Stimulated activated CD8-positive, alpha-beta memory T cell treated with anti-CD3 and anti-CD28 coated beads, Interleukin-12 subunit alpha, Interleukin-12 subunit beta, amount 100 ng/mL, for 24 hours (primary cell): Measurements from ENCODE around the gene SAT1.
A peak's percentile ranks its signal among the peaks of the same experiment; 100 is the strongest.
"Not testable (repeated sequence)": the region's sequence is repeated elsewhere in the genome, so short reads cannot be mapped to it uniquely, and the experiment has no call there.

ENCODE experiments used
- DNase-seq: peaks from one replicate; pipeline ENCODE4 v3.0.0-alpha.2; 2020; ENCODE audit errors: extremely low read depth

The SAT1 gene

DNA sequence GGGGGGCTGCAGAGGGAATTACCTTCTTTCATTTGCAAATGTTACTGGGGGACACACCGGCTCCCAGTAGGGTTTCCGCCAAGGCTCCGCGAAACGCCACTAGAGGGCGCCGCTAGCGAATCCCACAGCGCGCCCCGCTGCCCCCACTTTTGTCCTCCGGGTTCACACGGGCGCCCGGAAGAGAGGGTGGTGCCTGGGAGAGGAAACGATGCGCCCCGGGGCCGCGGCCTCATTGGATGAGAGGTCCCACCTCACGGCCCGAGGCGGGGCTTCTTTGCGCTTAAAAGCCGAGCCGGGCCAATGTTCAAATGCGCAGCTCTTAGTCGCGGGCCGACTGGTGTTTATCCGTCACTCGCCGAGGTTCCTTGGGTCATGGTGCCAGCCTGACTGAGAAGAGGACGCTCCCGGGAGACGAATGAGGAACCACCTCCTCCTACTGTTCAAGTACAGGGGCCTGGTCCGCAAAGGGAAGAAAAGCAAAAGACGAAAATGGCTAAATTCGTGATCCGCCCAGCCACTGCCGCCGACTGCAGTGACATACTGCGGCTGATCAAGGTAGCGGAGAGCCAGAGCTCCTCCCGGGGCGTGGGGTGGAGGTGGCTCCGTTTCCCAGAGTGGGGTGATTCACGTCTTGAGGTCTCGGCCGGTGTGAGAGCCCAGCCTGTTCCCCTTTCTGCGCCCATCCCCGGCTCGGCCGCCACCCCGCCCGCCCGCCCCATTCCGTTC lies at the start of gene SAT1:
TSS of gene SAT1 (plus strand) at position 311 of the 726 bp plus-strand sequence. CDS start at position 490, 179 bp downstream.
- peak; percentile 74 for DNase-seq

DNA sequence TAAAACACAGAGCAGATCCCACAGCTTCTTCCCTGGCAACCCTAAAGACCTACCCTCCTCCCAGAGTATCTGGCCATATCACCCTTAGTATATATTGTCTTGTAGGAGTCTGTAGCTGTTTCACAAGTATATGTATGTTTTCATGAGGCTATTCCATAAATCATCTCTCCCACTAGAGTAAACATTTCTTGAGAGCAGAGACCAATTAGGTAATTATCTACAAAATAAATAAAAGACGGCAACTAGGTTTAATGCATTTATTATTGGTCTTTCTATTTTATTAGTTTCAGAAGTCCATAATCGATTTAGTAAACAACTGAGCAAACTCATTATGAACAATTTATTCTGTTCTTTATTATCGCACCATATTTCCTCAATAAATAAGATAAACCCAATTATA lies 46.9 kb upstream of the SAT1 start:
- DNase-seq: no peak

DNA sequence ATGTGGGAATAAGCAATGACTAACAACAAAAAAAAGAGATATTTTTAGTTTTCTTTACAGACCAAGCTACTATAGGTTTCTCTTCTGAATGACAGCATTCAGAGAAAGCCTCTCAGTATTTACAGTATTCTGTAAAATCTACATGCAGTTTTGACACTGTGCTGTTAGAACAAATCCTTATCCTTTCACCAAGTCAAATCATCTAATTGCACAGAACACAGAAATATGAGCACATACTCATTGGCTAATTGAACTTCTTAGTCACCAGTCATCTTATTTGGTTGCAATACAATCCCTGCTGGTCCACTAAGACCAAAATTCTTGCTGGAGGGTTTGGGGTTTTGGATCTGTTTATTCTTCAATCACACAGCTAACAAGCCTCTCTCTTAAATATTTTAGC lies 45.6 kb upstream of the SAT1 start:
- DNase-seq: no peak

DNA sequence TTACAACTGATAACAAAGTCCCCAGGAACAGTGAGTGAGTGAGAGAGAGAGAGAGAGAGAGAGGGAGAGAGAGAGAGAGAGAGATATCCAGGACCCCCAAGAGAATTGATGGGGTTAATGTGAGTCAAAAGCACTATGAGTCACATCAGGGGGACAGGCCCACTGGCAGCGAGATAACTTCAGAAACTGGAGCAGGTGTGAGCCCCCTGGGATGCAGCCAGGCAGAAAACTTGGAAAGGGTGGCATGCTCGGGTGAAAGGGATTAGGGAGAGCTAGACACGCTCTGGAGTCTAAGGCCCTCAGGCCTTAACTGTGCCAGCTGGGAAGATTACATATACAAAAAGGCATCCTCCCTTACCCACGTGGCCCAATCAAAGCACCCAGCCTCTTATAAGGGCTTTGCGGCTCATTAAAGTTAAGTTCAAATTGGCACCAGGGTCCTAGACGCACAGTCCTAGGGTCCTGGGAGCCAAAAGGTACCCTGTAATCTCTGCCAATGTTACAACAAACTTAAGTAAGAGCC lies 40.7 kb upstream of the SAT1 start:
- no peak for DNase-seq

DNA sequence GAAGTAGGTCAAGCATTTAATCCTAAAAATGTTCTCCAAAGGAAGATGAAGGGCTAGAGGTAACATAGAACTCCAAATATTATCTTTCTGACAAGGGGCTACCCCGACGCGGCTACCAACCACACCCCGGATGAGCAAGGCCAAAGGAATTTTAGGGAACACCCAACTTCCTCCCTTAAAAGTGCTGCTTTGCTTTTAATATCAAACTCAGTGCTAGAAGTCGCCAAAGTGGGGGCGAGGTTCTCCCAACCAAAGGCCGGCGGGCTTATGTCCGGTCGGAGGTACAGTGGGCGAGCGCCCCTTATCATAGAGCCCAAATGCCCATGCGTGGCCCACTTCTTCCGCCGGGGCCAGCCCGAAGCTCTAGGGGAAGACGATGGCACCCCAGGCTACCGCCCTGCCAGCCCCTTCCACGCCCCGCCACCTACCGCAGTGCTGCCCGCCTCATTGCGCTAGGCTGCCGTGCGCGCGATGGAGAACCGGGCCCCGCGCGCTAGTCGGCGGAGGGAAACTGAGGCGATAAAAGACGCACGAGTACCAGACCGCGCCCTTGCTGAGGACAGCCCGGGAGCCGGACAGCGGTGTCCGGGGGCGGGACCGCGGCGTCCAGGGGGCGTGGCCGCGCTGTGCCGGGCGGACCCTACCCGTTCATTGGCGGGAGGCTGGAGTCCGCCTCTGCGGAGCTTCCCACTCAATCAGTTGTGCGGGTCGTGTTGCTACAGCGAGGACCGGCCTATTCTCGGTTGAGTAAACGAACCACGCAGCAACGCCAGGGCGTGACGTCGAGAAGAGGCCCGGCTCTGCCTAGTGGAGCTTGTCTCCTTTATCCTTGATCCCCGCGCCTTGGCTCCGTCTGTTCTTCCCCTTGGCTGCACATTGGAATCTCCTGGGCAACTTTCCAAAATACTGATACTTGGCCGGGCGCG lies 40.0 kb upstream of the SAT1 start, which contains the start of gene ACOT9:
TSS of gene ACOT9 (minus strand) at position 580 of the 926 bp plus-strand sequence. CDS start at position 448, 132 bp downstream.
- DNase-seq: peak; percentile 30

DNA sequence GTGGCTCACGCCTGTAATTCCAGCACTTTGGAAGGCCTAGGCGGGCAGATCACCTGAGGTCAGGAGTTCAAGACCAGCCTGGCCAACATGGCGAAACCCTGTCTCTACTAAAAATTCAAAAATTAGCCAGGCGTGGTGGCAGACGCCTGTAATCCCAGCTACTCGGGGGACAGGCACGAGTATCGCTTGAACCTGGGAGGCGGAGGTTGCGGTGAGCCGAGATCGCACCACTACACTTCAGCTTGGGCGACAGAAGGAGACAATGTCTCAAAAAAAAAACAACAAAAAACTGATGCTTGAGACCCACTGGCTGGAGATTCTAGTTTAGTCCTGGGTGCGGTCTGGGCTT lies 39.4 kb upstream of the SAT1 start:
- not testable (repeated sequence) for DNase-seq

DNA sequence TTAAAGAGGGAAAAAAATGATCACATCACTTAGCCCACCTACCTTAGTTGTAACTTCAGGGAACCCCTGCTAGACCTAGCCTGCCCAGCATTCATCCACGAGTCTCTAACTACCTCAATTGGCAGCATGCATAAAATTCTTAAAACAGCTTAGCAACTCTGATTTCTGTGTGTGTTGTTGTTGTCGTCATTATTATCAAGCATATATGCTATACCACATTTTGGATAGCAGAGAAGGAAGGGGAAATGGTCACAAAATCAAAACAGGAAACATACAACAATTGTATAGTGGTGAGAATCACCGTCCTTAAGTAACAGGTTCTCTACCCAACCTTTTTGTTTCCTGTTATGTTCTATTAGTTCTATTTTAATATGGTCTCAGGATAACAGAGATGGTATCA lies 37.2 kb upstream of the SAT1 start:
- no peak for DNase-seq

DNA sequence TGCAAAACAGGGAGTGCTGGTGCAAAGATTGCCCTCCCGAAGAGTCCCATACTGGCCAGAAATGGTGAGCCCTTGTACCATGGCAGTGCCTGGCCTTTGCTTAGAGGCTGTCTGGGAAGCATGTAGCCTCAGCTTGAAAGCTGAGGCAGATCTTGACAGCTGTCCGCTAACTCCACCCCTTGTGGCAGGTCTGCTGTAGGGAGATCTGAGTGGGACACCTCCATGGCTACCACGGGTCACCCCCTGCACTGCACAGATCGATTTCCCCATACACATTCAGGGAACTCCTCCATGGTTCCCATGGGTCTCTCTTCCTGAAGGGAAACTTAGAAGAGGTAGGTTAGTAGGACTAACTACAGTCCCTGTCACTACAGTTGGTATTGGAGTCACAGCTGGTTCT lies 33.8 kb upstream of the SAT1 start:
- DNase-seq: no peak

DNA sequence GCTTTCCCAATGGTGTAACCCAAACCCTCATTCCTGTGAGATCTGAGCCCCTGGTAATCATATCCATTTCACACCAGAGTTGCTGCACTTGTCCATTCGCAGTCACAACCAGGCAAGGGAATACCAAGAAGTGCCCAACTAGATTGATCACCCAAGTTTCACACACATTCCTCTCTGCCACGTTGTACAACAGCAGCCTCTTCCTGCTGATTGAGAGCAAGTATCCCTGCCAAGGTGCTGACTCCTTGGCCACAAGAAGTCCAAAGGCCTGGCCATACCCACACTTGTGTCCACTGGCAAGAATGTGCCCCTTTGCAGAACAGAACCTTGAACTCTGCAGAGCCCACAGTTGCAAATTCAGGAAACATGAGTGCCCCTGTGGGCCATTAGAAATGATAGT lies 33.4 kb upstream of the SAT1 start:
- DNase-seq: no peak

DNA sequence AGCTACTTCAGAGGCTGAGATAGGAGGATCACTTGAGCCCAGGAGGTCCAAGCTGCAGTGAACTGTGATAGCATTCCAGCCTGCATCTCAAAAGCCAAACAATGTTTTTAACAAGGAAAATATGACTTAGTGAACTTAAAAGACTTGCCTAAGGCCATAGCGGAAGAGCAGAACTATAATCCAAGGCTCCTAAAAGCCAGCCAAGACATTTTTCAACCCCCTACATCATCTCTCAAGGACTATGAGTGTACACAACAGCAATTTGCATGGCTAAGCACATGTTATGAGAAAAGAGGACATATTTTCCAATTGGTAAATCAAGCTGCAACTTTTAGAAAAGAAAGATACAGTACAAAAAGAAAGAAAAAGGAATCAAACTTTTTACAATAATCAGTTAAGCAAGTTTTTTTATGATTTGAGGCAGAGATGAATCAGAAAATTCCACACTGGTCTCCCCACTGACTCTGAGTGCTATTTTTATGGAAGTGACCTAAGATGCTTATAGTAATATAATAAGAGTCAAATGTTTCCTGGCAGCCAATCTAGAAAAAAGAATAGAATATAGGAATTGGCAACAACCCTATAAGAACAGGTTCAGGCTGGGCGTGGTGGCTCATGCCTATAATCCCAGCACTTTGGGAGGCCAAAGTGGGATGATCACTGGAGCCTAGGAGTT lies 30.1 kb upstream of the SAT1 start:
- DNase-seq: no peak

DNA sequence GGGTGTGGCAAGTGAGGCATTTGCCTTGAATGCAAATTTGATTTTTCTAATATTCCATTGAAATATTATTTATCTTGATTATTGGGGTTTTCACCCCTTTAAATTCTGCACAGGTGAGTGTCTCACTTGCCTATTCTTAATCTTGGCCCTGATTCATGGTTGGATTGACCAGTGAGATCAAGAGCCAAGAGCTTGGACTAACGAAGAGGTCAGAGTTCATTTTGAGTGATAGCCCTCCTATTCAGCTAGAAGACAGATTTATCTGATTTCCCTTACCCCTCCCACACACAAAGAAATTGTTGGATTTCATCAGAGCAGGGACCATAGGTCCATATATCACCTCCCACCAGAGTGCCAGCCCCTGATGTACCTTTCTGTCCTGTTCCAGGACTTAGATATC lies 28.3 kb upstream of the SAT1 start:
- no peak for DNase-seq

DNA sequence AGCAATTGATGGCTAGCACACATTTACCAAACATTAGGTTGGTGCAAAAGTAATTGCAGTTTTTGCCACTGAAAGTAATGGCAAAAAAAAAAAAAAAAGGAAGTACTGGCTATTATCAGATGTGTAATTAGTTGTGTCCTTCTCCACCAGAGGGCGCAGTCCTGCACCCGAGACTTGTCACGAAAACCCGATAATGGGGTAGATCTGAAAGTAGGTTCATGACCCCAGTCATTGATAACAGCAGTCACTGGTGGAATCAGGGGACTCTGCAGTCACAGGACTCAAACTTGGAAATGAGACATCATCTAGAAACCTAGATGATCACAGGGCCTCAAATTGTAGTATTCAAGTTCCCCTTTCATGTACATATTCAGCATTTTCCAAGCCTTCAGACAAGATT lies 26.8 kb upstream of the SAT1 start:
- no peak for DNase-seq

DNA sequence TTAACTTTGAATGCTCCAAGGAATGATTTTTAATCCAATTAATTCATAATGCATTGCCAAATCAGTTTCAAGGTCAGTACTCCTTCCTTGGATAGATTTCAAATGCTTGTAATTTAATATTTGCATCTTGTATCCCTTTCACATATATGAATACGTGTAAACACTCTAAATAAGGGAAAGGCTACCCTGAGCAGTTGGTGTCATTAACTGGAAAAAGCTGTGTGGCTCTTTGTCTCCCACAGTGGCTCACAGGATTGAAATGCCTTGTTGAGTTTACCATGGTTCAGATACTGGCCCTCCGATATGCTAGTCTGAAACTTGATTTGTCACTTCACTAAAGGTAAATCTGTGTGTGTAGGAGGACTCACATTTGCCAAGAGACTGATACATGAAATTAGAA lies 23.2 kb upstream of the SAT1 start:
- DNase-seq: no peak

DNA sequence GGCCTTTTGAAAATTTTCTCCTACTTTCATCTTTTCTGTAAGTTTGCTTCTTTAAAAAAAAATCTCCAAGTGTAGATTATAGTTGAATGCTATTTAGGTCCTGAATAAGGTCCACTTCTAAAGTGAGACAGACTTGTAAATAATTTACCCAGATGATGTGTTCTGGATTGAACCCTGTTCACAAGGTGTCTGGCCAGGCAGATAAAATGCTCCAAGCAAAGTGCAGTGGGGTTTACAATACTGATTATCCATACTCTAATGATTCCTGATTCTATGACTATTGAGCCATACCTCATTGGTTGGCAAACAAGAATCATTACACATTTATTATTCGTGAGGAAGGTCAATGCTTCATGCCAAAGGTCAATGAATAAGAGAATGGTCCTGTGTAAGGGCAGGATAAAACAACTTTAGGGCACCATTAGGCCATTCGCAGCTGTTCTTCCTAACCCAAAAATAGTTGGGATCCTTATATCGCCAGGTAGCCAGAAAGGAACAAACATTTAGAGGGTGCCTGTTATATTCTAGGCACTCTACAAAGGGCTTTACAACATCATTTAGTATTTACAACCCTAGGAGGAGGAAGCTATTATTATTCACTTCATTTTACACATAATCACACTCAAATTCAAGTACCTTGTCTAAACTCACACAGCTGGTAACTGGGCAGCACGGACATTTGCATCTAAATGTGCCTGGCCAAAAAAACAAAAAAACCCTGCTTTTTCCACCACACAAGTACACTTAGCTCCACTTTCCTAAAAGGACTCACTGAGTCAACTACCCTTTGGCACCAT lies 18.6 kb upstream of the SAT1 start:
- no peak for DNase-seq

DNA sequence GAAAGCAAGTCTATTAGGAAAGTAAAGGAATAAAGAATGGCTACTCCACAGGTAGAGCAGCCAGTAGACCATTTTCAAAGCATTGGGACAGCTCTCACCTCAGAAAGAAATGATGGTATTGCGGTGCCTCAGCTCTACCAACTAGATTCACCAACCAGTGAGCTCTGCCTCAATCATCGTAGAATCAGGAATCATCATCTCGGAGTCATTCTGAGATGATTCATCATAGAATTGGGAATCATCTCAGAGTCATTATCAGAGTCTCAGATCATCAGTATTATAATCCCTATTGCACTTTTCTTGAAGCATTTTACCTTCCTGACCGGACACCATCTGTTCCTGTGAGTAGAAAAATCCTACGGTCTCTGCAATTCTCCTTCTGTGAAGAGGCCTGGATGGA lies 17.5 kb upstream of the SAT1 start:
- no peak for DNase-seq

DNA sequence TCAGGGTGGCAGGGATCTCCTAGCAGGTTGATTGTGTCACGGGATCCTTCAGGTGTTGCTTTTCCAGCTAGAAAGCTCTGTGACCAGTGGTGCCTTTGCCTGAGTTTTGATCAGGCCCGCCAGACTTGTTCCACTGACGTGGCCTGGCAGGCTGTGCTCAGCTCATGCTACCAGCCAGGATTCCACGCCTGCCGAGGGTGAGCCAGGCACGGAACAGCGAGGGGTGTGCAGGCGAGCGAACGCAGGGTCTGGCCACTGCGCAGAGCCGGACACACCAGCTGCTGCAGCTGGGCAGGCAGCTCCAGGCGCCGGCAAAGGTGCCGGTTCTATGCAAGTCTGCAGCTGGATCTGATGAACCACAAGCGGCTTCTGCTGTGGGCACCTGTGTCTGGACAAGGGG lies 17.1 kb upstream of the SAT1 start:
- no peak for DNase-seq

DNA sequence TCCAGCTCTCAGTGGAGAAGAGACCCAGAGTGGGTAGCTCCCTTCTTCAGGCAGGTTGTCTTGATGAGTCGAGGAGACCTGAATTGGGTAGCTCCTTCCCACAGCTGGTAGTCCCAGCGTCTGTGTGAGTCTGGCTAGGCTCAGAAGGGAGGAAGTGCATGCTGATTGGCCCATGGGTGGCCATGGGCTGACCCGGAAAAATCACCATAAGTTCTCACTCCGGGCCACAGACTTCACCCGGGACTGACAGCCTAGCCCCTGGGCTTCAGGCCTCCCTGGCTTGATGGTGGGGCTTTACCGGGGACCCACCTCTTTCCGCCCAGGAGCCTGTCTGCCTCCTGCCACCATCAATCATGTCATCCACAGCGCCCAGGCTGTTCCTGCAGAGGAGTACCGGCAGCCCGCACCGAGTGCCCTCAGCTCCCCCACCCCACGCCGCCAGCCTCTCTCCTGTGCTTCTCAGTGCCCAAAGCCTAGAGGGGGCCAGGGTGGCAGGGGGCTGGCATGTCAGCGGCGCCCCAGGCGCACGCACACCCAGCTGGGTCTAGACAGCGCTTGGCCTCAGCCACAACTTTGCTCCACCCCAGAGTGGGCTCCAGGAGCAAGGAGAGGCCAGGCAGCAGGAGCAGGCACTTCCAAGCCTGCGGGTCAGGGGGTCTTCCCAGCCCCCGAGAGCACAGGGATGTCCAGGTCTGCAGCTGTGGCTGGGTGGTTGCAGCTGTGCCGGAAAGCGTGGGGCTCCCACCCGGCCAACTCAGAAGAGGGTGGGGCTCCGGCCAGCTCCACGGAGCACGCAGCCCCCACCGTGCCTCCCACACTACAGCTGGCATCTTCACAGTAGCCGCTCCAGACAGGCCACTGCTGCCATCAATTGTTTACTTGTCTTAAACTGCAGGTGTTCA lies 16.1 kb upstream of the SAT1 start:
- DNase-seq: no peak

DNA sequence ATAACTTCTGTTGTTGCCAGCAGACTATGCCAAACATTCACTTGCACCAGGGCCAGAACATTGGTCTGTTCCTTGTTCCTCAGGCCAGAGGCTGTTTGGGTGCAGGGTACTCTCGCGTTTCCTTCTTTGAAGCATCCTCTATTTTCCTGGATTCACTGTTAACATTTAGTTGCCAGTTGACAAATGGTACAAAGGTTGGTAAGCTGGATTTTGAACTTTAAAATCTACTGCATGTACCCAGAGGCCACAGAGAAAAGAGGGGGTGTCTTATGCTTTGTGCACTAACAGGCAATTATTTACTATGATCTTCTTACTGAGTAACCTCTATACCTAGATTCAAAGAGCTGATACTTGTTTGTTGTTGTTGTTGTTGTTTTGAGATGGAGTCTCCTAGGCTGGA lies 12.8 kb upstream of the SAT1 start:
- no peak for DNase-seq

DNA sequence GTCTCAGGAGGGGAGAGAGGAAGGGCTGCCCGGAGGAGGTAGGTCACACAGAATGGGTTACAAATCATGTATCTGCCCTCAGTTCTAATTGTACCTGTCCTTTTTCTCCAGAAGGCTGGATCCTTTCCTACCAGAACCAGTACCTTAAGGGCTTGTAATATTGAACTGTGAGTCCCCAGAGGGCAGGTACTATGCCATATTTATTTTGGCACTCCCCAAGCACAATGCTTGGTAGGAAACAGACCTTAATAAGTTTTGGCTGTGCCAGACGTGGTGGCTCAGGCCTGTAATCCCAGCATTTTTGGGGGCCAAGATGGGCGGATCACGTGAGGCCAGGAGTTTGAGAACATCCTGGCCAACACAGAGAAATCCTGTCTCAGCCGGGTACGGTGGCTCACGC lies 11.9 kb upstream of the SAT1 start:
- DNase-seq: not testable (repeated sequence)

DNA sequence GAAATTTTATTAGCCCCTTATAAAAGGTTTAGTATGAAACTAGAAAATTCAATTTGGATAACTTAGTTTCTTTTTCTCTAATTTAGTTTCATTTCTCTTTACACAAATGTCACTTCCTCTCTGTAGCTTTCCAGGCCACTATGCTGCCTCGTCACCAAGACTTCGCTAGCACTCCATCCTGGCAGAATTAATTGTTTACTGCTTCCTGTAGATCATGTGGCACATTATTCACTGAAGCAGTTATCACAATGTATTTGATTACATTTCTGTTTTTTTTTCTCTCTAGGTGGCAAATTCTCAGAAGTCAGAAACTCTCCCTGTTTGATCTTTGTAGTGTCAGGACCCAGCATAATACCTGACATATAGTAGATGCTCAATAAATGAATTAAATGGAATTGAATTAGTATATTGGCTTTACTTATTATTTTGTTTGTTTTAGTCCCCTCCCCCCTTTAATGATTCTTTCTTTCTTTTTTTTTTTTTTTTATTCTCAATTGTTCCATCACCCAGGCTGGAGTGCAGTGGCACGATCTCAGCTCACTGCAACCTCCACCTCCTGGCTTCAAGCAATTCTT lies 9.3 kb upstream of the SAT1 start:
- no peak for DNase-seq
